NCI-H446 treated with DMSO at 0.1 percent for 48 hours (cell line): ENCODE measurements around the gene IFTAP.
"Not testable (repeated sequence)": the region's sequence is repeated elsewhere in the genome, so short reads cannot be mapped to it uniquely, and the experiment has no call there.

Experiments used
- DNase-seq: peaks from one replicate; lab custom pipeline; 2025; lab: John Stamatoyannopoulos, UW

The IFTAP gene, protein sequence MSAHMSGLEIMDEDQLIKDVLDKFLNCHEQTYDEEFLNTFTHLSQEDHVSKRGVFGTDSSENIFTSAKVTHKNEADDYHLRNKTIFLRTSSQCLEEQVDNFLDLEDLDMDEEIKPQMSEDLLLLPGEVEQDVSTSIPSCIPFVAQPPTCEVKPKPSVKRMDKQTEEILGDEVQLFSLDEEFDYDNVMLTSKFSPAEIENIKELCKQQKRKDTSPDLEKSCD

DNA sequence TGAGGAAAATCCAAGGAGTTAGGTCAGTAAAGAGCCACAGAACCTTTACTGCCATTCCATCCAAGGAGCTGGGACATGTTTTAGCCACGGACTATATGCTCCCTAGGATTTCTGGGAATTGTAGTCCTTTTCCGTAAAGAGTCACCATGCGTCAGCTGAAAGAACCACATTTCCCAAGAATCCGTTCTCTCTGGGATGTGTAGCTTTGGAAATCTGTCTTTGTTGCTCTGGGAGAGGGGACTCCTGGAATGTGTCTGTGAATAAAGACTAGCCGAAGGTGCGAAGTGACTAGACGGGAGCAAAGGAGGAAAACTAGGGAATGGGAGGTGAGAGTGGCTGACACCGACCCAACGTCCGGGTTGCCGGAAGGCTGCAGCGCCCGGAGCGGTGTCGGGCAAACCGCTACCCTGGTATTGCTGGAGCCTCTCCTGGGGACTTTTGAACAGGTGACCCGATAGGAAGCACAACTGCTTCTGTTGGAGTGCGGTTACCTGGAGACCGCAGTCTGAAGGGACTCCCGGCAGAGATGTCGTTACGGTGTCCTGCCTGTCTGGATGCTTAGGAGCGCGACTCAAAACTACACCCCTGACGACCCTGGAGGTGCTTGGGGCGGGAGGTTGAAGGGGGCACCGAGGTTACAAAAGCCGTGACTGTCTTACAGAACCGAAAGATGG is at the start of gene IFTAP:
IFTAP (plus strand) TSS at position 187 of the 674 bp plus-strand sequence. CDS start 15,602 bp downstream, outside the sequence.
- DNase-seq, result peak; percentile 90

DNA sequence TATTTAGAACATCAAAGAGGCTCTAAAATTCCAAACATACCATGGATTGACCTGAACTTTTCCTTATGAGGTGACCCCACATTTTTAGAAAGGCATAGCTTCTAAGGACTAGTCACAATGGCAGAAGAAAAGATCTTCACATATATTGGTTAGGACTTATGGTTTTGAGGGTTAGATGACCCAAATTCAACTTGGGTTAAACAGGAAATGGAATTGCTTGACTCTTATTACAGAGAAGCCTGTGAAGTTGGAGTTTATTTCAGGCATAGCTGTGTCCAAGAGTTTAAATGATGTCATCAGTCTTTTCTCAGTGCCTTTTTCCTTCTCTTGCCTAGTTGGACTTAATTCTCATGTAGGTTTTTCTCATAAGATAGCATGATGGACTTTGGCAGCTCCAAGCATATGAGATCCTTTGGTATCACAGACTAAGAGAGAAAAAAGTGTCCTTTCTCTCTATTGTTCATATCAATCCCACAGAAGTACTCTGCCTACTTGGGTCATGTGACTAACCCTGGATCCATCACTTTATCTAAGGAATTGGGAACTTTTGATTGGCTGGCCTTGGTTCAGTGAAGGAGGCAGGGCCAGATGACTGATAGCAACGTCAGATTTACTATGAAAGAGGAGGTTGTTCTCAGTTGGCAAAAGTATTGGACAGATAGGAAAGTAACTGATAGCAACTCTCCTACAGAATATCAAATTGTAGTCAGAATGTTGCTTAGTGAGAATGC is 43.8 kb upstream of the IFTAP start:
- DNase-seq, result no peak

DNA sequence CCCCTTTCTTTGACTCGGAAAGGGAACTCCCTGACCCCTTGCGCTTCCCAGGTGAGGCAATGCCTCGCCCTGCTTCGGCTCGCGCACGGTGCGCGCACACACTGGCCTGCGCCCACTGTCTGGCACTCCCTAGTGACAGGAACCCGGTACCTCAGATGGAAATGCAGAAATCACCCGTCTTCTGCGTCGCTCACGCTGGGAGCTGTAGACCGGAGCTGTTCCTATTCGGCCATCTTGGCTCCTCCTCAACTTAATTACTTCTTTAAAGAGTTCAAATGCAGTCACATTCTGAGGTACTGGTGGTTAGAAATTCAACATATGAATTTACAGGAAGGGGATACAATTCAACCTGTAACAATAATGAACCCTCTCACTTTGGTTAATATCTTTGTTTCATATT is 36.9 kb upstream of the IFTAP start:
- not testable (repeated sequence) for DNase-seq

DNA sequence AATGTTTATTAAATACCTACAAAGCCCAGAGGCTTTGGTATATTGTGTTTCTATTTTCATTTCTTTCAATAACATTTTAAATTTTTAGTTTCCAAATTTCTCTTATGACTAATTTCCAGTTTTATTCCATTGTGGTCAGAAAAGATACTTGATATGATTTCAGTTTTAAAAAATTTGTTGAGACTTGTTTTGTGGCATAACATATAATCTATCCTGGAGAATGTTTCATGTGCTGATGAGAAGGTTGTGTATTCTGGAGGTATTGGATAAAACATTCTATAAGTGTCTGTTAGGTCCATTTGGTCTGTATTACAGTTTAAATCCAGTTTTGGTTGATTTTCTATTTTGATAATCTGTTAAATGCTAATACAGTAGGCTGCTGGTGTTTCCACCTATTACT is 36.3 kb upstream of the IFTAP start:
- no peak for DNase-seq

DNA sequence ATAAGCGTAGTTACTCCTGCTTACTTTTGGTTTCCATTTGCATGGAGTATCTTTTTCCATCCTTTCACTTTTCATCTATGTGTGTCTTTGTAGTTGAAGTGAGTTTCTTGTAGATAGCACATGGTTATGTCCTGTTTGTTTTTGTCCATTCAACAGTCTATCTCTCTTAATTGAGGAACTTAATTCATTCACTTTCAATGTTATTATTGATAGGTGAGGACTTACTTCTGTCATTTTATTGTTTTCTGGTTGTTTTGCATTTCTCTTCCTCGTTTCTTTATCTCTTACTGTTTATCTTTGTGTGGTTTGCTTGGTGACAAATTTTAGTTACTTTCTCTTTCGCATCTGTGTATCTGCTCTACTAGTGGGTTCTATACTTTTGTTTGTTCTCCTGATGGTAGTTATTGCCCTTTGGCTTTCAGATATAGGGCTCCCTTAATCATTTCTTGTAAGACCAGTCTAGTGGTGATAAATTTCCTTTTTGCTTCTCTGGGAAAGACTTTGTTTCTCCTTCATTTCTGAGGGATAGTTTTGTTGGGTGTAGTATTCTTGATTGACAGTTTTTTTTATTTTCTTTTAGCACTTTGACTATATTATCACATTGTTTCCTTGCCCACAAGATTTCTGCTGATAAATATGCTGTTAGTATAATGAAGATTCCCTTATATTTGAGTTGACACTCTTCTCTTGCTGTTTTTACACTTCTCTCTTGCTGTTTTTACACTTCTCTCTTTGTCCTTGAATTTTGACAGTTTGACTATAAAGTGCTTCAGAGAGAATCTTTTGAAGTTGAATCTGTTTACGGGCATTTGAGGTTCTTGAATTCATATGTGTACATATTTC is 35.5 kb upstream of the IFTAP start:
- DNase-seq, result no peak

DNA sequence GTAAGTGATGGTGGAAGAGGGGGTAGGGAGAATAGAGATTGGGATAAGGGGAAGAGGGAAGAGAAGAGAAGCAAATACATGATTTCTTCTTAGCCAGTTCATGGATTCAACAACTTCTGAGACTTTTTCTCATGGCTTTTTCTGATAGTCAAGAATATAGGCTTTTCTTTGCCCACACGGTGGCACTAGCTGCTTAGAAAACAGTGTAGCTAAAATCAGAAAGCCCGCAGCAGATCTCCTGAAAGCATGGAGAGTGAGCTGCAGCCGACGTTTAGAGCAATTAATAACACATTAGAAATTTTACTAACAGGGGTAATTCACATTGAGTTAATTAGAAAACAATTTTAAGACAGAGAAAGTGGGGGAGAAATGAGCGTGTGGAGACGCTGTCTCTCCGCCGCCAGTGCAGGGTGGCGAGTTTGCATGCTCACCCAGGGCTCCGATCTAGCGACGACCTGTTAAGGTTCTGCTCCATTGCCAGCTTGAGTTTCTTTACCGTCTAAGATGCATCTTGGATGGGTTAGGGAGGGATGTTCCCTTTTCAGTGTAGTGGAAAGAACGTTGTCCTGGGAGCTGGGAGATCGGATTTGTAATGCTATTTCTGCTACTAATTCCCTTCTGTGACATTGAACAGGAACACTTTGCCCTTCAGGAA is 29.8 kb upstream of the IFTAP start:
- peak; percentile 11 for DNase-seq

DNA sequence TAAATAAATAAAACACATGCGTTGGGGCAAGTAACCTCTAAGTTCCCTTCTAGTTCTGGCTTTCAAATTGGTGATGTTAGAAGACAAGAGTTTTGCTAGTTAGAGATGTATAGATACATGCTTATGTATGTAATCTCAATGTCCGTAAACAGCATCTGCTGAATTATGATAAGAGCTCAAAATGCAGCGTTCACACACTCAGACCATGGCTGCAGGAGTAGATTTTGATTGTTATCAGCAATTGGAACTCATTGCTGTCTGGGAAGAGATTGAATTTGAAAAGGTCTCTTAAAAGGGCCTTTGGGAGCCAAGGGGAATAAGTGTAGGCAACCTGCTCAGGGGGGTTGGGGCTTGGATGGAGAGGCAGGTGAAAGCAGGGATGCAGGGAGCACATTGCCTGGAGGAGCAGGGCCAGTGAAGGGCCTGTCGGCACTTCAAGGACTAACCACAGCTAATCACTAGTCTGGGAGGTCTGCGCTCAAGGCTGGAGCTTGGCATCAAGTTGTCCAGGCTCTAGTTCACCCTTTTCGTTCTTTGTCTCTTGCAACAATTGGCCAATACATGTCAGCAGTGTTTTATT is 29.2 kb upstream of the IFTAP start:
- DNase-seq, result no peak

DNA sequence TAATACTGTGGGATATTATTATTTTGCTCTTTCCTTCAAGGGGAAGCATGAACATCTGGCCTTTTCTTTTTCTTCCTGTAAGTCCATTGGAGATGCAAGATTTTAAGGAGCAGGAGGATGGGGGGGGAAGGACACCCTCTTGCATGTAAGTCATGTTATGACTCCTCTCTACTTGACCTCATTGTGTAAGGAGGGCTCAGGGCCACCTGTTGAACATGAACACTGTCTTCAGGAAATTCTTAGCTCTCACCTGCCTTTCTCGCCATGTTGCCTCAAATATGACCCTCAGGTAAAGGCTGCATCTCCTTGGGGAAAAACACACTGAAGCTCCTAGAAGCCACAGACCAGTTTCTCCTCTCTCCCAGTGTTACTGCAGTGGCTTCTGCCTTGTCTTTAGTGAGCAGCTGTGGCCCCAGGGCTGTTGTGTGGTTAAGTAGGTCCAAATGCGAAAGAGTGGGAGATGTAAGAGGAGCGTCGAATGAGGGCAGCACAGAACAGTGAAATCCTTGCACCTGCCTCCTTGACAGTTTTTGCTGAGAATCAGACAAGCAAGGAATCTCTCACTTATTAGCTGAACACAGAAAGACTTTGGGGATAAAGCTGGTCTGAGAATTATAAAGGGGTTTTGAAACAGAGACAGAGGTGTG is 27.8 kb upstream of the IFTAP start:
- no peak for DNase-seq

DNA sequence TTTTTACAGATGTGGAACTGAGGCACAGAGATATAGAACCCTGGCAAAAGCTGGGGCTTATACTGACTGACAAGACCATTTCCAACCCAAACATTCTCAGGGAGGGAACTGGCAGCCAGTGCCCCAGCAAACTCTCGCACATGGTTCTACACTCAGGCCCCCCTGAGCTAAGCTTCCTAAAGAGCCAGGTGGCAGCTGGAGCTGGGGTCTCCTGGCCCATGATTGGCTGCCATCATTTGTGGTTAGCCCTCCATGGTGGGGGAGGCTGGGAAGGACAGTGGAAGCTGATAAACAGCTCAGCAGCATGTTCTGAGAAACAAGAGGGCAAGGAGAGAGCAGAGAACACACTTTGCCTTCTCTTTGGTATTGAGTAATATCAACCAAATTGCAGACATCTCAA is 26.6 kb upstream of the IFTAP start, which contains the start of gene RAG1:
RAG1 (plus strand) TSS at position 314 of the 400 bp plus-strand sequence. CDS start 5,298 bp downstream, outside the sequence.
- DNase-seq, result no peak

DNA sequence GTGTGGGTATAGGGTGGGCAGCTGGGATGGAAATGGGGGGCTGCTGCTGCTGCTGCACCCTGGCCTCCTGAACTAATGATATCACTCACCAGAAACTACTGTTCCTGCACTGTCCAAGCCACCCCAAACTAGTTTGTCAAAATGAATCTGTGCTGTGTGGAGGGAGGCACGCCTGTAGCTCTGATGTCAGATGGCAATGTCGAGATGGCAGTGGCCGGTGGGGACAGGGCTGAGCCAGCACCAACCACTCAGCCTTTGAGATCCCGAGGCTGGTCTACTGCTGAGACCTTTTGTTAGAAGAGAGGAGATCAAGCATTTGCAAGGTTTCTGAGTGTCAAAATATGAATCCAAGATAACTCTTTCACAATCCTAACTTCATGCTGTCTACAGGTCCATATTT is 25.2 kb upstream of the IFTAP start:
- no peak for DNase-seq

DNA sequence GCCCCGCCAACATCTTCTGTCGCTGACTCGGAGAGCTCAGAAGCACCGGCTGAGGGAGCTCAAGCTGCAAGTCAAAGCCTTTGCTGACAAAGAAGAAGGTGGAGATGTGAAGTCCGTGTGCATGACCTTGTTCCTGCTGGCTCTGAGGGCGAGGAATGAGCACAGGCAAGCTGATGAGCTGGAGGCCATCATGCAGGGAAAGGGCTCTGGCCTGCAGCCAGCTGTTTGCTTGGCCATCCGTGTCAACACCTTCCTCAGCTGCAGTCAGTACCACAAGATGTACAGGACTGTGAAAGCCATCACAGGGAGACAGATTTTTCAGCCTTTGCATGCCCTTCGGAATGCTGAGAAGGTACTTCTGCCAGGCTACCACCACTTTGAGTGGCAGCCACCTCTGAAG is 19.8 kb upstream of the IFTAP start:
- no peak for DNase-seq

DNA sequence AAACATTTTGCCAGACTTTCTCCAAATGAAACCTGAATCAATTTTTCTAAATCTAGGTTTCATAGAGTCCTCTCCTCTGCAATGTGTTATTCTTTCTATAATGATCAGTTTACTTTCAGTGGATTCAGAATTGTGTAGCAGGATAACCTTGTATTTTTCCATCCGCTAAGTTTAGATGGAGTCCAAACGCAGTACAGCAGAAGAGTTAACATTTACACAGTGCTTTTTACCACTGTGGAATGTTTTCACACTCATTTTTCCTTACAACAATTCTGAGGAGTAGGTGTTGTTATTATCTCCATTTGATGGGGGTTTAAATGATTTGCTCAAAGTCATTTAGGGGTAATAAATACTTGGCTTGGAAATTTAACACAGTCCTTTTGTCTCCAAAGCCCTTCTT is 16.9 kb upstream of the IFTAP start:
- DNase-seq, result no peak

DNA sequence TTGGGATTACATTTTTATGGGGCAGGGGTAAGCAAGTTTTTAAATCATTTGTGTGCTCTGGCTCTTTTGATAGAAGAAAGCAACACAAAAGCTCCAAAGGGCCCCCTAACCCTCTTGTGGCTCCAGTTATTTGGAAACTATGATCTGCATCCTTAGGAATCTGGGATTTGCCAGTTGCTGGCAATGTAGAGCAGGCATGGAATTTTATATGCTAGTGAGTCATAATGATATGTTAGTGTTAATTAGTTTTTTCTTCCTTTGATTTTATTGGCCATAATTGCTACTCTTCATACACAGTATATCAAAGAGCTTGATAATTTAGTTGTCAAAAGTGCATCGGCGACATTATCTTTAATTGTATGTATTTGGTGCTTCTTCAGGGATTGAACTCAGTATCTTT is 16.4 kb upstream of the IFTAP start:
- DNase-seq, result no peak

DNA sequence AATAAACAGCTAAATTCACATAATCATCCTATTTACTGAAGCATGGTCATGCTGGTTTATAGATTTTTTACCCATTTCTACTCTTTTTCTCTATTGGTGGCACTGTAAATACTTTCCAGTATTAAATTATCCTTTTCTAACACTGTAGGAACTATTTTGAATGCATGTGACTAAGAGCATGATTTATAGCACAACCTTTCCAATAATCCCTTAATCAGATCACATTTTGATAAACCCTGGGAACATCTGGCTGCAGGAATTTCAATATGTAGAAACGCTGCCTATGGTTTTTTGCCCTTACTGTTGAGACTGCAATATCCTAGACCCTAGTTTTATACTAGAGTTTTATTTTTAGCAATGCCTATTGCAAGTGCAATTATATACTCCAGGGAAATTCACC is 15.8 kb upstream of the IFTAP start:
- no peak for DNase-seq

DNA sequence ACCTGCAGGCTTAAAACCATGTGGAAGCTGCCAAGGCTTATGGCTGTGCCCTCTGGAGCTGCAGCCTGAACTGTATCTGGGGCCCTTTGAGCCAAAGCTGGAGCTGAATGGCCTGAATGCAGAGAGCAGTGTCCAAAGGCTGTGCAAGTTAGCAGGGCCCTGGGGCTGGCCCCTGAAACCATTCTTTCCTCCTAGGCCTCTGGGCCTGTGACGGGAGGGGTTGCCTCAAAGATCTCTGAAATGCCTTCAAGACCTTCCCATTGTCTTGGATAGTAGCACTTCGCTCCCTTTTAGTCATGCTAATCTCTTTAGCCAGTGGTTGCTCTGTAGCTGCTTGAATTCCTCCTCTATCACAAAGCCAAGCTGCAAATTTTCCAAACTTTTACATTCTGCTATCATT is 12.8 kb upstream of the IFTAP start:
- no peak for DNase-seq

DNA sequence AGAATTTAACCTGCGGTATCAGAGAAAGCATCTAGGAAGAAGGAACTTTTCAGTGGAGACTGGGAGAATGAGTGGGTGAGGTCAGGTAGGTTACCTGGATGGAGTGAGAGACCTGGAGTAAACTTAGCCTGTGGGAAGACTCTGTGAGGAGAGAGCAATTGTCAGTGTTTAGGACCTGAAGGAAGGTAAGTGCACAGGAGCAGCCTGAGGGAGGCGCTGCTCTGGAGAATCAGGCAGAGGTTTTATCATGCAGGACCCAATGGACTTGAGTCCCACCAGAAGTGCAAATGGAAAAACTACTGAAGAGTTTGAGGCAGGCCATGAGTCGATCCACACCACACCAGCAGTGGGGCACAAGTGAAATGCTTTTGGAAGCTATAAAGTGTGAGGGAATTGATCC is 10.6 kb upstream of the IFTAP start:
- no peak for DNase-seq

DNA sequence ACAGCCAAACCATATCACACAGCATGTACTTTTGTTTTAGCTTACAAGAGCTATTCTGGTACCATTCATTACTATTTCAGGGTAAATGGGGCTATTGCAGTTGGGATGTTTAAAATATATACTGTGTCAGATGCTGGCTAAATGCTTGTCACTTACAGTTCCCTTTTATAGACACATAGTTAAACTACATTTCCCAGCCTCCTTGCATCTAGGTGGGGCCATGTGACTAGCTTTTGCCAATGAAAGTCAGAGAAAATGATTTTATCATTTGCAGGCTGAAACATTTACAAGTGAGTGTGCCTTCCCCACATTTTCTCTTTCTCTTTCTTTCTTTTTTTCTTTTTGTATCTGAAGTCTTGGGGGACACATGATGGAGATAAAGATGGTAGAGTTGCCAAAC is 7.8 kb upstream of the IFTAP start:
- DNase-seq, result no peak

DNA sequence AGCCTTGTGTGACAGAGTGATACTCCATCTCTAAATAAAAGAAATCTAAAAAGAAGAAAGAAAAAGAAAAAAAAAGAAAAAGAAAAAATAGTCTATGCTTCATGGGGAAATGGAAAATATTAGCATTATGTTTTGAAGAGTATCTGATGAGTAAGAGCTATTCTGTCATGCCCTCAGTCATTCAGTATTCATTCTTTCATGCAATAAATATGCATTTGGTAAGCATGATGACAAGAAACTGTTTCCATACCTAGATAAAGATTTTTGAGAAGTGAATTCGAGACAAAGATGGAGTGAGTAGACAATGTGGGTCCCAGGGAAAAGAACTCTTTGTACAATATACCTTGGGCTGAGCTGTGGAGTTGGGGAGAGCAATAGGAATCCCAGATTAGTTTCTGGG is 6.2 kb upstream of the IFTAP start:
- no peak for DNase-seq

DNA sequence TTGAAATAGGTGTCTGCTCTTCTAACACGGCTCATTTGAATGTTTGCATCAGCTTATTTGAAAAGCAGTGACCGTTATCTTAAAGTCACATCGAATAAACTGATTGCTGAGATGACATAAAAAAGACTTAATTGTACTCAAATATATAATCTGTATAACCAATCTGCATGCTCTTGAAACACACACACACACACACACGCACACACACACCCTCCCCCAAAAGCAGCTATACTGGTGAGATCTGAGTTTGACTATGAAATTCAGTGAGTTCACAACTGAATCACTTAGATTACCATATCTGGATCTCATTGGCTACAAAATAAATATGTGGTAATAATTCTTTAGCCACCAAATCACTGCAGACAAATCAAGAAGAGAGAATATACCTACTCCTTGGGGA is 3.8 kb upstream of the IFTAP start:
- no peak for DNase-seq

DNA sequence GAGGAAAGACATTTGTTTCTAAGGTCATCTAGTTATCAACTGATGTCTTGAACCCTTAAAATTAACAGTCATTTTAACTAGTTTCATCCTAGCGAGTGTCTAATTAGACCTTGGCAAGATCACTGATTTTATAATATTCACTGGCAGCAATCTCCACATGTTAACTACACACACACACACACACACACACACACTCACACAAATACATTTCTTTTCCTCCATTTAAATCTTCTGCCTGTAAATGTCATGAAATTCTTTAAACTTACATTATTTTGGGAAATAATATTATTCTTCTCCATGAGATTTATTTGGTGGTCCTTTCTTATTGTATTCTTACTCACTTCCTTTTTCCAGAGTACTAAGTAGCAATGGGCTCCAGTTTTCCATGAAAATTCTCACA is 2.9 kb upstream of the IFTAP start:
- DNase-seq, result no peak

DNA sequence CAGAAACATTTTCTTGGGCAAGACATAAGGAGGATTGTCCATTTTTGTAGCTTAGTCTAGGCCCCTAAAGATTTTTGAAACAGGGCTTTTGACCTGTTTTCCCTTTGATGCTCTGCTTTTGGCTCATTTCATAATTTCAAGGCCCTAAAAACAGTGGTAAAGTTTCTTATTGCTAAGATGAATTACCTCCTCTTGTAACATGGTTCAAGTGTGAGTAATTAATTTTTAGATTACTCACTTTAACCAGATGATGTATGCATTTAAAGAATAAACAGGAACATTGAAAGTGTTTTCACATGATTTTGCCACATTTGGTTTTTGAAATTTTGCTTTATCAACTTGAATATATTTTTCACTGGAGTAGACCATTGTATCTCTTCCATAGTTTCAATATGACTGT is 2.6 kb downstream of the IFTAP start:
- DNase-seq, result no peak
